Right ventricle myocardium inferior (tissue), 1 donor: Measurements from ENCODE around the gene OR2T34. TPM values are rescaled to one million over a fixed set of nuclear protein-coding genes. Genes with fewer than 3 reads are reported as not detected.
A peak's percentile ranks its signal among the peaks of the same experiment; 100 is the strongest.
"Not testable (repeated sequence)": the region's sequence is repeated elsewhere in the genome, so short reads cannot be mapped to it uniquely, and the experiment has no call there.

Experiments used
- ATAC-seq: fragments of 200-7000 bp; cut with Tn5 transposase; one replicate; pipeline ENCODE4 v1.9.1; 2020; ENCODE audit warnings: mild to moderate bottlenecking, moderate library complexity
- DNase-seq: peaks from one replicate; pipeline ENCODE4 v3.0.0; 2021; ENCODE audit errors: missing footprints
- intact Hi-C: fragments of 100-400 bp; cut with DNase I; formaldehyde crosslinking; loops from one replicate; pipeline ENCODE4 v1.11.0; 2022
- long read RNA-seq: library from polyadenylated mRNA; unstranded; transcript quantifications from one replicate; pipeline ENCODE4 v2.0.0, GENCODE V29; 2021
- total RNA-seq: library from RNA; stranded (reverse); fragmentation: NEBNext Ultra II Directional; extraction: Animal tissue kit (Norgen Biotek cat#: 25700); gene quantifications from one replicate; pipeline ENCODE4 v1.2.1, GENCODE V29; 2021
- donor health status: DM: no; HTN: yes; CAD: no; lungs with severe emphysema.

Gene OR2T34
- not detected for total RNA-seq
- long read RNA-seq = 0 reads

- intact Hi-C loops, DNase-seq: not testable (repeated sequence)
Measured at GRCh38 chr1:248574657-248575056, at the start of gene OR2T34. TSS of gene OR2T34 (minus strand) at chr1:248574757. CDS start at chr1:248574757, 0 bp downstream.

GRCh38 chr1:248622570-248623001, 48.0 kb upstream of the OR2T34 start:
- ATAC-seq (no peak), DNase-seq (no peak)
- intact Hi-C loops = no loop called here

More at GRCh38 chr1:248574657-248575056, at the start of gene OR2T34:
- ATAC-seq = not testable (repeated sequence)

- intact Hi-C loops = no loop called here
Measured at GRCh38 chr1:248621770-248622169, 47.2 kb upstream of the OR2T34 start.

GRCh38 chr1:248618878-248619277, 44.3 kb upstream of the OR2T34 start:
- peak; percentile 62 for DNase-seq
- no peak for ATAC-seq
- intact Hi-C loops = no loop called here

More at GRCh38 chr1:248621770-248622169, 47.2 kb upstream of the OR2T34 start:
- DNase-seq (no peak), ATAC-seq (no peak)

GRCh38 chr1:248618119-248618518, 43.6 kb upstream of the OR2T34 start:
- ATAC-seq (no peak), DNase-seq (no peak)
- intact Hi-C loops = no loop called here

- intact Hi-C loops = no loop called here
- DNase-seq = no peak
- ATAC-seq = no peak
Measured at GRCh38 chr1:248613742-248614141, 39.2 kb upstream of the OR2T34 start.

- intact Hi-C loops = no loop called here
- ATAC-seq (no peak), DNase-seq (no peak)
Measured at GRCh38 chr1:248611883-248612414, 37.4 kb upstream of the OR2T34 start.

- intact Hi-C loops = no loop called here
- ATAC-seq = no peak
- DNase-seq = no peak
Measured at GRCh38 chr1:248610301-248610700, 35.7 kb upstream of the OR2T34 start.

- intact Hi-C loops = no loop called here
- DNase-seq = no peak
Measured at GRCh38 chr1:248599396-248599795, 24.8 kb upstream of the OR2T34 start.

GRCh38 chr1:248597589-248597988, 23.0 kb upstream of the OR2T34 start, which contains the start of gene OR2T10:
TSS of gene OR2T10 (minus strand) at chr1:248597700. CDS start at chr1:248593768, 3,932 bp downstream.
- ATAC-seq = no peak
- intact Hi-C loops = no loop called here

More at GRCh38 chr1:248599396-248599795, 24.8 kb upstream of the OR2T34 start:
- no peak for ATAC-seq

GRCh38 chr1:248596615-248597014, 22.1 kb upstream of the OR2T34 start:
- no peak for DNase-seq
- no peak for ATAC-seq
- intact Hi-C loops = no loop called here

More at GRCh38 chr1:248597589-248597988, 23.0 kb upstream of the OR2T34 start, which contains the start of gene OR2T10:
- DNase-seq = no peak

GRCh38 chr1:248593226-248593625, 18.7 kb upstream of the OR2T34 start:
- ATAC-seq (no peak), DNase-seq (no peak)
- intact Hi-C loops = no loop called here

- ATAC-seq (no peak), DNase-seq (no peak)
- intact Hi-C loops = no loop called here
Measured at GRCh38 chr1:248592655-248593054, 18.1 kb upstream of the OR2T34 start.

- no peak for ATAC-seq
Measured at GRCh38 chr1:248590055-248590454, 15.5 kb upstream of the OR2T34 start.

GRCh38 chr1:248589334-248589733, 14.8 kb upstream of the OR2T34 start:
- intact Hi-C loops = no loop called here
- DNase-seq (no peak), ATAC-seq (no peak)

More at GRCh38 chr1:248590055-248590454, 15.5 kb upstream of the OR2T34 start:
- intact Hi-C loops = no loop called here
- peak; percentile 62 for DNase-seq

GRCh38 chr1:248585266-248585665, 10.7 kb upstream of the OR2T34 start:
- intact Hi-C loops = no loop called here
- ATAC-seq (no peak), DNase-seq (no peak)

GRCh38 chr1:248576260-248576980, 1.9 kb upstream of the OR2T34 start:
- DNase-seq (no peak), ATAC-seq (no peak)
- intact Hi-C loops = no loop called here

GRCh38 chr1:248573856-248574255, 701 bp downstream of the OR2T34 start:
- intact Hi-C loops = not testable (repeated sequence)

GRCh38 chr1:248572049-248572448, 2.5 kb downstream of the OR2T34 start:
- ATAC-seq, intact Hi-C loops, DNase-seq: not testable (repeated sequence)

More at GRCh38 chr1:248573856-248574255, 701 bp downstream of the OR2T34 start:
- ATAC-seq = not testable (repeated sequence)
- peak; percentile 56 for DNase-seq

GRCh38 chr1:248570811-248571210, 3.7 kb downstream of the OR2T34 start:
- intact Hi-C loops, DNase-seq: not testable (repeated sequence)

More at GRCh38 chr1:248570811-248571210, 3.7 kb downstream of the OR2T34 start:
- not testable (repeated sequence) for ATAC-seq
